GM18861 (cell line): ENCODE data around the gene NINL.
"Not testable (repeated sequence)": the region's sequence is repeated elsewhere in the genome, so short reads cannot be mapped to it uniquely, and the experiment has no call there.

Experiments
- ATAC-seq: cut with Tn5 transposase; IDR thresholded peaks from one replicate; pipeline ENCODE4 v1.9.1; 2021; ENCODE audit not compliant: unreplicated experiment

The NINL gene

GRCh38 chr20:25487306-25487705 lies 98.0 kb downstream of the NINL start:
- no peak for ATAC-seq

- no peak for ATAC-seq
Measured at GRCh38 chr20:25486377-25486776, 99.0 kb downstream of the NINL start.

- ATAC-seq = no peak
Measured at GRCh38 chr20:25485872-25486271, 99.5 kb downstream of the NINL start.

GRCh38 chr20:25484911-25485511 lies 100.3 kb downstream of the NINL start:
- ATAC-seq = no peak

- ATAC-seq = no peak
Measured at GRCh38 chr20:25484224-25484846, 101.0 kb downstream of the NINL start.

GRCh38 chr20:25483431-25484132 lies 101.7 kb downstream of the NINL start:
- ATAC-seq = no peak

GRCh38 chr20:25481918-25482253 lies 103.4 kb downstream of the NINL start:
- no peak for ATAC-seq

- no peak for ATAC-seq
Measured at GRCh38 chr20:25481235-25481917, 104.0 kb downstream of the NINL start.

- no peak for ATAC-seq
Measured at GRCh38 chr20:25480797-25481196, 104.5 kb downstream of the NINL start.

- ATAC-seq = no peak
Measured at GRCh38 chr20:25480156-25480555, 105.2 kb downstream of the NINL start.

- no peak for ATAC-seq
Measured at GRCh38 chr20:25479638-25480037, 105.7 kb downstream of the NINL start.

- ATAC-seq = no peak
Measured at GRCh38 chr20:25478889-25479568, 106.3 kb downstream of the NINL start.

GRCh38 chr20:25477014-25477882 lies 108.1 kb downstream of the NINL start:
- ATAC-seq = no peak

- no peak for ATAC-seq
Measured at GRCh38 chr20:25476106-25477013, 109.0 kb downstream of the NINL start.

GRCh38 chr20:25473297-25473696 lies 112.0 kb downstream of the NINL start:
- ATAC-seq = not testable (repeated sequence)

GRCh38 chr20:25471020-25471419 lies 114.3 kb downstream of the NINL start:
- ATAC-seq = no peak

- no peak for ATAC-seq
Measured at GRCh38 chr20:25470045-25470444, 115.3 kb downstream of the NINL start.

- ATAC-seq = no peak
Measured at GRCh38 chr20:25469558-25469957, 115.8 kb downstream of the NINL start.
